ENCODE measurements around the gene ERVK3-1. TPM values are rescaled to one million over a fixed set of nuclear protein-coding genes. Genes with fewer than 3 reads are reported as not detected.
A peak's percentile ranks its signal among the peaks of the same experiment; 100 is the strongest.
"Not testable (repeated sequence)": the region's sequence is repeated elsewhere in the genome, so short reads cannot be mapped to it uniquely, and the experiment has no call there.

The ERVK3-1 gene
- 30.6 TPM for total RNA-seq
- long read RNA-seq, transcript ERVK3-1-203 (2 exons, 616 nt): minor isoform, 7 of 68 reads
- long read RNA-seq, transcript ERVK3-1-204 (2 exons, 3,889 nt): minor isoform, 8 of 68 reads
- long read RNA-seq, transcript ERVK3-1-201 (4 exons, 1,469 nt): major isoform, 43 of 68 reads
- long read RNA-seq, partial matches to known transcripts: 1 of 68 reads
- long read RNA-seq, other reads (novel, unspliced or antisense): 7 of 68 reads

- DNase-seq (ENCODE audit: low spot score): peak; percentile 99
Observed at GRCh38 chr19:58305065-58305931, at the start of gene ERVK3-1. Gene ERVK3-1, plus strand, starts transcription at chr19:58305377. Its CDS starts 6,792 bp downstream, at chr19:58312169.

GRCh38 chr19:58258259-58258658, 46.9 kb upstream of the ERVK3-1 start:
- not testable (repeated sequence) for DNase-seq (ENCODE audit: low spot score)

- no peak for DNase-seq (ENCODE audit: low spot score)
Observed at GRCh38 chr19:58261600-58261967, 43.6 kb upstream of the ERVK3-1 start.

- no peak for DNase-seq (ENCODE audit: low spot score)
Observed at GRCh38 chr19:58261968-58262921, 42.9 kb upstream of the ERVK3-1 start.

GRCh38 chr19:58262922-58263296, 42.3 kb upstream of the ERVK3-1 start:
- DNase-seq (ENCODE audit: low spot score): no peak

GRCh38 chr19:58265100-58265499, 40.1 kb upstream of the ERVK3-1 start:
- DNase-seq (ENCODE audit: low spot score): no peak

- DNase-seq (ENCODE audit: low spot score): no peak
Observed at GRCh38 chr19:58268344-58268743, 36.8 kb upstream of the ERVK3-1 start.

GRCh38 chr19:58274771-58275201, 30.4 kb upstream of the ERVK3-1 start:
- no peak for DNase-seq (ENCODE audit: low spot score)

GRCh38 chr19:58275564-58275963, 29.6 kb upstream of the ERVK3-1 start:
- no peak for DNase-seq (ENCODE audit: low spot score)

GRCh38 chr19:58277197-58277596, 28.0 kb upstream of the ERVK3-1 start:
- no peak for DNase-seq (ENCODE audit: low spot score)

- no peak for DNase-seq (ENCODE audit: low spot score)
Observed at GRCh38 chr19:58277748-58278540, 27.2 kb upstream of the ERVK3-1 start.

- DNase-seq (ENCODE audit: low spot score): peak; percentile 99
Observed at GRCh38 chr19:58278541-58279041, 26.6 kb upstream of the ERVK3-1 start, which contains the start of gene ZNF8. Gene ZNF8, plus strand, starts transcription at chr19:58278955. Its CDS starts 127 bp downstream, at chr19:58279082.

- peak; percentile 91 for DNase-seq (ENCODE audit: low spot score)
Observed at GRCh38 chr19:58279042-58279924, 25.9 kb upstream of the ERVK3-1 start.

- DNase-seq (ENCODE audit: low spot score): no peak
Observed at GRCh38 chr19:58279925-58280316, 25.3 kb upstream of the ERVK3-1 start.

GRCh38 chr19:58284199-58284598, 21.0 kb upstream of the ERVK3-1 start:
- no peak for DNase-seq (ENCODE audit: low spot score)

GRCh38 chr19:58291943-58292342, 13.2 kb upstream of the ERVK3-1 start:
- DNase-seq (ENCODE audit: low spot score): peak; percentile 3

GRCh38 chr19:58294743-58295374, 10.3 kb upstream of the ERVK3-1 start:
- peak; percentile 84 for DNase-seq (ENCODE audit: low spot score)

- DNase-seq (ENCODE audit: low spot score): peak; percentile 75
Observed at GRCh38 chr19:58296104-58296503, 9.1 kb upstream of the ERVK3-1 start.

GRCh38 chr19:58300620-58301019, 4.6 kb upstream of the ERVK3-1 start:
- no peak for DNase-seq (ENCODE audit: low spot score)
